ENCODE measurements around the gene OBP2B.
"Not testable (repeated sequence)": the region's sequence is repeated elsewhere in the genome, so short reads cannot be mapped to it uniquely, and the experiment has no call there.

The OBP2B gene

DNA sequence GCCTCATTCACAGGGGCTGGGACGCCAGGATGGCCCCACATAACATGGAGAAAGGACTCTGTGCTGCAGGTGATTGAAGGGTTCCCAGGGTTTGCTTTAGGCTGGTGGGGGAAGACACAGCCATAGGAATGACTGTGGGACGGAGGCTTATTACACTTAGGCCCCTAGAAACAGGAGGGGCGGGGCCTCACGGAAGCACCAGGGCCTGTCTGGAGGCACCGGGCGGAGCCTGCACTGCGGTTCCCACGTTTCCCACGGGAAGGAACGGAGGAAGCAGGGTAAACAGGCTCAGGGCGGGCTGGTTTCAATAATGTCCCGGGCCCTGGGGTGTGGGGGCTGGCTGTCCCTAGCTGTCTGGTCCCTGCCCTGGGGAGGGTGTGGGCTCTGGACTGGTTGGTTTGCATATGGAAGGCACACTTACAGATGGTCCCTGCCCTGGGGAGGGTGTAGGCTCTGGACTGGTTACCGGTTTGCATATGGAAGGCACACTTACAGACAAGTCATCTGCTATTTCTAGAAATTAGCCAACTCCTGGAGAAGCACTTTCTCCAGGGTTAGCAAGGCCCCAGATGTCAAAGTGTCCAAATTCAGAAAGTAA lies 14.2 kb upstream of the OBP2B start:
- in situ Hi-C loops (cut with MboI; ENCODE audit: low sequenced_read_pairs), result not testable (repeated sequence)

DNA sequence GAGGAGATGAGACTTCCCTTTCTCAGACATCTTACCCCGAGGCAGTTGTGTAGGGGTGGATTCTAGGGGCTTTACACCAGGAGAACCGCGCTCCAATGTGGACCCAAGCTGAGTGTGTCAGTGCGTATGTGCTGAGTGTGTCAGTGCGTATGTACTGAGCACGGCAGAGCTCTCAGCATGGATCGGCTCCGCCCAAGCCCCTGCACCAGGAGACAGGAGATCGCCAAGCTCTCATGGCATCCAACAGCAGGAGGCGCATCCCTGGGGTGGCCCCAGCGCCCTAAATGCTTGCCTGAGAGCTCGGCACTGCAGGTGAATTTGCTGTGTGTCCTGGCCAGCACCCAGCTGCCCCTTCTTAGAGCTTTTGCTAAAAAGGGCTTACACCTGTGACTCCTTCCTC lies 12.9 kb upstream of the OBP2B start:
- in situ Hi-C loops (cut with MboI; ENCODE audit: low sequenced_read_pairs), result not testable (repeated sequence)

GRCh38 chr9:133221177-133221809 lies 12.2 kb upstream of the OBP2B start:
- in situ Hi-C loops (cut with MboI; ENCODE audit: low sequenced_read_pairs), result no loop called here

DNA sequence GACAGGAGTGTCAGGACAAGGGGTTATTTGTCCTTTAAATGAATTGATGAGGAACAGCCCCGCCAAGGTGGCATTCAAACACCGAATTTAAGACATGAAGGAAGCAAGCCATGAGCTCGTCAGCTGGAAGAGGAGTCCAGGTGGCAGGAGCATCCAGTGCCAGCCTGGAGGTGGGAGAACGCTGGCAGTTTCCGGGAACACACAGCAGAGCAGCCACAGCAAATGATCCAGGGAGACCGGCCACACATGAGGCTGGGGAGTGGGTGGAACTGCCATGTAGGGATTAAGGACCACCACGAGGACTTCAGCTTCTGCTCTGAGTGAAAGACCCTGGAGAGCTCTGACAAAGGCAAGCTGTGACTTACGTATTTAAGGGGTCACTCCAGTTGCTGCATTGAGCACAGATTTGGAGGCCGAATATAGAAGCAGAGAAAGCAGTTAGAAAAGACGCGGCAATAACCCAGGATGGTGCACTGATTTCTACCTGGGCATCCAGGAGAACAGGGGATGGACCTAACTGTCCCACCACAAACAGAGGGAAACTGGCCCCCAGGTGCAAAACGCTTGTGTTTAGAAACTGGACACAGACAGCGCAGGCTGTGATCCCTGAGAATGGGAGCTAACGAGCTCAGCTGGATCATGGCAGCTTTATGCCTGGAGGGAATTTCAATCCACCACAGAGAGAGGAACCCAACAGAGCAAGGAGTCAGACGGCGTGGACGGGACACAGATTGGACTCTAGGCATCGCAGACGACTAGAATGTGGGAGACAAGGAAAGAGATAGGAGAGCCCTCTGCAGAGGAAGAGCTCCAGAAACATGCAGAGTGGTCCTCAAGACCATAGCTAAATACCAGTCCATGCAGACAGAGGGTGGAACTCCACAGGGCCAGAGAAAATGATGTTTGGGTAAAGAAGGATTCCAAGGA lies 9.3 kb upstream of the OBP2B start:
- in situ Hi-C loops (cut with MboI; ENCODE audit: low sequenced_read_pairs), result not testable (repeated sequence)

- in situ Hi-C loops (cut with MboI; ENCODE audit: low sequenced_read_pairs), result not testable (repeated sequence)
Measured at GRCh38 chr9:133217333-133217988, 8.4 kb upstream of the OBP2B start.

DNA sequence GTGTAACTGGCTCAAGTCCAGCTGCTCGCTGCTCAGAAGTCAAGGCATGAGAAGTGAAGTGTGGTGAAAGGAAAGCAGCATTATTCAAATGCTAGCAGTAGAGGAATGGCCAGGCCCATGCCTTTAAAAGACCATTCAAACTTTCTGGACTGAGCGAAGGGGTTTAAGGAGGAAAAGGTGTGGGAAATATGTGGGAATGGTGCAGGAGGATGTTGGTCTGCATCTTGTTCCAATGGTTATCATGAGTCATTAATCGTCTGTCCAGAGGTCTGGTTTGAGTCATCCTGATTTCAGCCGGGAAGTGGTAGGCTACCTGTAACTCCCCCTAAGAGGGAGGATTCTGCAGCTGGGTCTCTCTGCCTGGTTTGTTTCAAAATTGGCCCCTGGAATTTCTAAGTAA lies 5.2 kb upstream of the OBP2B start:
- in situ Hi-C loops (cut with MboI; ENCODE audit: low sequenced_read_pairs), result not testable (repeated sequence)

DNA sequence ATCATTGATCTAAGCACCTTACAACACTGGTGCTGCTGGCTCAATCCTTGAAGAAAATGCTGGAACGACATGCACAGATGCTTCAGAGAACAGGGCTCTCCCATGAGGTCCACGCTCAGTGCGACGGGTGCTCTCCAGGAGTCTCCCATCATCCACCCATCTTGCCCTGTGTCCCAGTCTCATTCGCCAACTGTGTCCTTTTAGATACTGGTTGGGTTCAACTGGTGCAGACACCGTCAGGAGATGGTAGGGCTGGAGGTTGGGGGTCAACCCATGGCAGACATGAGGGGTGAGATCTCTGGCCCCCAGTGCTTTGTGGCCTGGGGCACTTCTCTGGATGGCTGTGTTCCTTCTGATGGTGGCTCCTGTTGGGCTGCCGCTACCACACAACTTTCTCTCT lies 1.6 kb upstream of the OBP2B start:
- in situ Hi-C loops (cut with MboI; ENCODE audit: low sequenced_read_pairs), result no loop called here

DNA sequence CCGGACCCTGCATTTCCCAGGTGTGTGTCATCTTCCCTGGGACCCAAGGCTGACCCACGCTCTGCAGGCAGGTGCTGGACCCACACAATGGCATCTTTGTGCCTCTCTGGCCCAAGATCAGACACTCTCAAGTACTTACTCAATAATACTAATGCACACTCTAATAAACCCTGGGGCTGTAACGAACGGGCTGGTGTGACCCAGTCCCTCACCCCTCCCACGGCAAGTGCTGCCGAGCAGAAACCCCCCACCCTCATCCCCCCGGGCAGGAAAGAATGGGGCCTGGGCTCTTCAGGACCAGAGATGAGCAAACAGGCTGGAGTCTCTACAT lies 1.1 kb upstream of the OBP2B start:
- in situ Hi-C loops (cut with MboI; ENCODE audit: low sequenced_read_pairs), result no loop called here

GRCh38 chr9:133209327-133210201 lies 514 bp upstream of the OBP2B start:
- in situ Hi-C loops (cut with MboI; ENCODE audit: low sequenced_read_pairs), result not testable (repeated sequence)

GRCh38 chr9:133208171-133208879 lies 725 bp downstream of the OBP2B start:
- in situ Hi-C loops (cut with MboI; ENCODE audit: low sequenced_read_pairs), result not testable (repeated sequence)

DNA sequence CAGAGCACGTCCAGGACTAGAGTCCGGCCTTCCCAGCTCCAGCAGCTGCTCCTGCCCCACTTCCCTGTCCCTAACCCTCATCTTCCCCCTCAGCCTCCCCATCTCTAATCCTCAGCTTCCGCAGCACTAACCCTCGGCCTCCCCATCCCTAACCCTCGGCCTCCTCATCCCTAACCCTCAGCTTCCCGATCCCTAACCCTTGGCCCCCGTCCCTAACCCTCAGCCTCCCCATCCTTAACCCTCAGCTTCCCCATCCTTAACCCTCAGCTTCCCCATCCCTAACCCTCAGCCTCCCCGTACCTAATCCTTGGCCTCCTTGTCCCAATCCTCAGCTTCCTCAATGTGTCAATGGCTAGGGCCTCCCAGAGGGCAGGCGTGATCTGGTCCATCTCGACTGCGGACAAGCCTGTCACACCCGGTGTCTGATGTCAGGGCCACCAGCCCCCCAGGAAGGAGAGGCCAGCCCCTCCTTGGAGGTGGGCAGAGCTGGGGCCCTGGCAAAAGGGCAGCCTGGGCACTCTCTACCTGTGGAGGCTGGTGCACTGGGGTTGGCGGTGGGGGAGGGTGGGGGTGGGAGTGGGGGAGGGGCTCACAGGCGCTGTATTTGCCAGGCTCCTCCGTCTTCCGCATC lies 1.4 kb downstream of the OBP2B start:
- in situ Hi-C loops (cut with MboI; ENCODE audit: low sequenced_read_pairs), result no loop called here

DNA sequence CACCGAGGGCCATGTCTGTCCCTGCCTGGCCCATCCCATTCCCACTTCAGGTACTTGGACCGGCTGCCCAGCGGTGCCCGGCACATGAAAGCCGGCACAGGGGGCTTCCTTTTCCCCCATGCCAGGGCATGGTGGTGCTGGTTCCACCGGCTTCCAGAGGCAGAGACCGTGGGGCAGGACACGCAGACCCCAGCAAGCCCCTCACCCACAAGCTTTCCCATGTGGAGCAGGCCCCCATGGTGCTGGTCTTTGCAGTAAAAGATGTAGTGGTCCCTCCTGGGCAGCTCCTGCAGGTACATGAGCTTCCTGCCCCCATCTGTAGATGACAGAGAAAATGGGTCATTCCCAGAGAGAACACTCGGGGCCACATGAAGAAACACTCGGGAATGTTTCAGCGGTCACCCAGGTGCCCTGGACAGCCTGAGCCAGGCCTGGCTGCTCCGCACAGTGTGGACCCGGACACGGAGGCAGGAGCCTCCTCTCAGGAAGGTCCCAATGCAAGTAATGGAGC lies 2.0 kb downstream of the OBP2B start:
- in situ Hi-C loops (cut with MboI; ENCODE audit: low sequenced_read_pairs), result no loop called here

DNA sequence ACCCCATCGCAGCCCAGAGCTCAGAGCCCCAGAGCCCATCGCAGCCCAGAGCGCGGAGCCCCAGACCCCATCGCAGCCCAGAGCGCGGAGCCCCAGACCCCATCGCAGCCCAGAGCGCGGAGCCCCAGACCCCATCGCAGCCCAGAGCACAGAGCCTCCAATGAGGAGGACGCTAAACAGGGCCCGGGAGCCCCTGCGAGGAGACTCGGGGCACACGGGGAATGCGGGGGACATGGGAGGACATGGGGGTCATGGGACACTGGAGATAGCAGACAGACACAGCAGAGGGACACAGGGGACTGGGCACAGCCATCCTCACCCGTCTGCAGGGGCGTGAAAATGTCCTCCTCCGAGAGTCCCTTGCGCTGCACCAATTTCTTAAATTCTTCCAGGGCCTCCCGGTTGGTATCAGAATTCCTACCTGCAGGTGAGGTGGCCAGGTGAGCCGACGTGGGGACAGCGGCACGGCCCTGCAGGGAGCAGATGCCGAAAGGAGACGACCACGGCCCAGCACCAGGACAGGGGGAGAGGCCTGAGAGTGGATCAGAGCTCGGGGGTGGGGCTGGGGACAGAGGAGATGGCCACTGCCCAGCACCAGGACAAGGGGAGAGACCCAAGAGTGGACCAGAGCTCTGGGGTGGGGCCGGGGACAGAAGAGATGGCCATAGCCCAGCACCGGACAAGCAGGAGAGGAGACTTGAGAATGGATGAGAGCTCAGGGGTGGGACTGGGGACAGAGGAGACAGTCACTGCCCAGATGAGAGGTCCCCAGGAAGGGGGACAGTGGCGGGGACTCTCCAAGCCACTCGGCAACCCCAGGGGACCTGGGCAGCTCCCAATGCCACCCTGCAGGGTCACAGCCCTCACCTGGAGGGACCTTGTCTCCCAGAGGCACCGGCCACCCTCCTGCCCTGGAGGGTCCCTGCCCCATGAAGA lies 2.8 kb downstream of the OBP2B start:
- in situ Hi-C loops (cut with MboI; ENCODE audit: low sequenced_read_pairs), result no loop called here

DNA sequence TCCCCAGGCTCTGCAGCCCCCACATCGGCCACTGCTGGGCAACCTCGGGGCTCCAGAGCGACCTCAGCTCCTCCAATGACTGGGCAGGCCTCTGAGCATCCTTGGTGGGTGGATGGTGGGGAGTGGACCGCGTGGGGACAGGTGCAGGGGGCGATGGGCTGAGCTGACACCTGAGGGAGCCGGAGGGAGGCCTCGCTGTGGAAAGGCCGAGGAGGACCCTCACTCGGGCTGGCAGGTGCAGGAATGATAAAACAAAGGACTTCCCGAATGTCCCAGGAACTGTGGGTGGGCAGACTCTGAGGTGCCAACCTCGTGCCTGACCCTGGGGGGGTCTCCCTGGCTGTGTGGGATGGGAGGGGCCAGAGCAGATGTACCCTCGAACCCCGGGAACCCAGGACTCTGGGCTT lies 3.6 kb downstream of the OBP2B start:
- in situ Hi-C loops (cut with MboI; ENCODE audit: low sequenced_read_pairs), result not testable (repeated sequence)

DNA sequence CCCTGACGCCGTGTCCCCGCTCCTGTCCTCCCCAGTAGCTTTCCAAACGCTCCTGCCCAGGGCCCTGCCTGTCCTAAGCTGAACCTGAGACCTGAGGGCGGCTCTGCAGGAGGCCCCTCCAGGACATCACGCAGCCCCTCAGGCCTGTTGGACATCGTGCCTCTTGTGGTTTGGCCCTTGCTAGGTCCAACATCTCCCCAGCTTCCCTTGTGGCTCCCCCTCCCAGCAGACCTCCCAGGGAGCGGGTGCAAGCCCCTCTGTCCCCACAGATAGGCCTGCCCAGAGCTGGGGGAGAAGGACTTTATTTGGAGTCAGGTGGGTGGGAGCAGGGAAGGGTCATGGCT lies 4.1 kb downstream of the OBP2B start:
- in situ Hi-C loops (cut with MboI; ENCODE audit: low sequenced_read_pairs), result no loop called here

DNA sequence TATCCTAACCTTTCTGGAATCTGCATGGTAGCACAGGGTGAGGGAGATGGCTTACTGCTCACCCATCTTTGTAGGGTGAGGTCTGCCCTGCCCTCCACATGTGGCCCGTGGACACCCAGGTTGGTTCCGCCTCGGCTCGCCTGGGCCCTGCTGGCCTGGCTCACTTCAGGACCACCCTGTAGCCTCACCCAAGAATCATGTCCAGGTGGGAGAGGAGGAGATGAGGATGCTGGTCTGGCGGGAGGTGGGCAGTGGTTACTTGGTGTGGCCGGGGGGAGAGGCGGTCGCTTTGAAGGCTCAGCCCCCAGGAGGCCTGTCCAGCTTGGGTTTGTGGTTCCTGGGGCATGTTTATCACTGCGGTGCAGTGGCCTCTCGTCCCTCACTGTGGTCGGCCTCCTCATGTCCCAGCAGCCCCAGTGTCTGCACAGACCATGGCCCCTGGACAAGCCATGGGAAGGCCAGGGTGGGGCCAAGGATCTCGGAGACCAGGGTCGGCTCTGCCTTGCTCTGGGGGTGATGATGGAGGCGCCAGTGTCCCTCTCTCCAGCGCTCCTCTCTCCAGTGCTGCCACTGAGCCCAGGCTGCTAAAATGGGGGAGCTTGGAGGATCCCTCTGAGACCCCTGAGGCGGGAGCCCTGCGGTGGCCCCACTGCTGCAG lies 4.6 kb downstream of the OBP2B start:
- in situ Hi-C loops (cut with MboI; ENCODE audit: low sequenced_read_pairs), result no loop called here

DNA sequence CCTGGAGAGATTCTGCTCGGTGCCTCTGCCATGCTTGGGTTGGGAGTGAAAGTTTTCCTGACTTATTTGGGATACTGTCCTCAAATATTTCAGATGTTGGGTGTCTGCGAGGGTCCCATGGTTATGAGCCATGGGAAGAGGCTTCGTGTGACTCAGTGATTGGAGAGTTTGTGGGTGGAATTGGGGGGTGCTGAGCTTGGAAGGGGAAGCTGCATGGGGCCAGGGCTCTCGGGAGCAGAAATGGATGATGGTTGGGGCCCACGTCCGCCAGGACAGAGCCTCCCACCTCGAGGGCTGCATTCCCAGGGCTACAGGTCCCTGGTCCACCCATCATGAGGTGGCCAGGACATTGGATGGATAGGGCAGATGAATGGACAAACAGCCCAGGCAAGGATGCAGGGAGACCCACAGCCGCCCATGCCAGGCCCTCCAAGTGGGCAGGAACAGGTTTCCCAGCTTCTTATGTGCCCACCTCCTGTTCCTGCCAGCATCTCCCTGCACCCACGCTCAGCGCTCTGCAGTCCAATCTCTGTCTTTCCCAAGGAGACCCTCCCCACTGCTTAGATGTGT lies 5.5 kb downstream of the OBP2B start:
- in situ Hi-C loops (cut with MboI; ENCODE audit: low sequenced_read_pairs), result no loop called here
